HG03469 (cell line): ENCODE results near the gene CACNA1F.
"Not testable (repeated sequence)": the region's sequence is repeated elsewhere in the genome, so short reads cannot be mapped to it uniquely, and the experiment has no call there.

Experiments
- ATAC-seq: cut with Tn5 transposase; IDR thresholded peaks from one replicate; pipeline ENCODE4 v1.9.1; 2021; ENCODE audit warnings: mild to moderate bottlenecking, moderate library complexity, moderate number of reproducible peaks; ENCODE audit not compliant: unreplicated experiment

CACNA1F gene

GRCh38 chrX:49177873-49178480, 55.2 kb downstream of the CACNA1F start:
- no peak for ATAC-seq

GRCh38 chrX:49177338-49177833, 55.8 kb downstream of the CACNA1F start:
- ATAC-seq: no peak

GRCh38 chrX:49176421-49177326, 56.5 kb downstream of the CACNA1F start:
- ATAC-seq: no peak

- ATAC-seq: no peak
Observed at GRCh38 chrX:49175435-49176274, 57.5 kb downstream of the CACNA1F start.

- no peak for ATAC-seq
Observed at GRCh38 chrX:49174723-49175122, 58.4 kb downstream of the CACNA1F start.

GRCh38 chrX:49173544-49173943, 59.6 kb downstream of the CACNA1F start:
- not testable (repeated sequence) for ATAC-seq

GRCh38 chrX:49172280-49172780, 60.8 kb downstream of the CACNA1F start:
- peak; percentile 68 for ATAC-seq

GRCh38 chrX:49171752-49172279, 61.3 kb downstream of the CACNA1F start, which contains the start of gene PLP2:
Gene PLP2 (plus strand): TSS chrX:49171898. CDS start chrX:49172001, 103 bp downstream.
- no peak for ATAC-seq

- no peak for ATAC-seq
Observed at GRCh38 chrX:49167740-49168108, 65.4 kb downstream of the CACNA1F start.

GRCh38 chrX:49166914-49167739, 66.0 kb downstream of the CACNA1F start:
- ATAC-seq: no peak

- ATAC-seq: no peak
Observed at GRCh38 chrX:49165901-49166881, 66.9 kb downstream of the CACNA1F start.

GRCh38 chrX:49164589-49165360, 68.4 kb downstream of the CACNA1F start:
- ATAC-seq: no peak

- ATAC-seq: peak; percentile 42
Observed at GRCh38 chrX:49163555-49164419, 69.4 kb downstream of the CACNA1F start.

- no peak for ATAC-seq
Observed at GRCh38 chrX:49162620-49163019, 70.5 kb downstream of the CACNA1F start, which contains the start of gene MAGIX. Gene MAGIX (plus strand): TSS chrX:49162758. CDS start chrX:49162890, 132 bp downstream.

- ATAC-seq: no peak
Observed at GRCh38 chrX:49161632-49162031, 71.5 kb downstream of the CACNA1F start.

- ATAC-seq: no peak
Observed at GRCh38 chrX:49160908-49161307, 72.2 kb downstream of the CACNA1F start.

- no peak for ATAC-seq
Observed at GRCh38 chrX:49157194-49157593, 75.9 kb downstream of the CACNA1F start.
